Activated CD8-positive, alpha-beta memory T cell treated with anti-CD3 and anti-CD28 coated beads, Interleukin-2, amount 10 ng/mL, durations not matched to agents 7 days and 5 days (primary cell): ENCODE data around the gene TBC1D16. TPM values are rescaled to one million over a fixed set of nuclear protein-coding genes. Genes with fewer than 3 reads are reported as not detected.
A peak's percentile ranks its signal among the peaks of the same experiment; 100 is the strongest.

Experiments used
- ATAC-seq: fragments of 150-1000 bp; cut with Tn5 transposase; one replicate; pipeline ENCODE4 v1.10.0; 2021; ENCODE audit warnings: moderate library complexity
- CTCF ChIA-PET: fragments of 350-600 bp; sonication (Branson Sonifier 250); formaldehyde crosslinking; loops from one replicate; lab custom pipeline; 2021; ENCODE audit warnings: antibody characterized with exemption; lab: Charles Lee
- DNase-seq: peaks from one replicate; pipeline ENCODE4 v3.0.0-alpha.2; 2020
- H3K27ac Mint-ChIP-seq: one replicate; pipeline ENCODE4 v1.8.0; 2021; ENCODE audit warnings: mild to moderate bottlenecking, mixed read lengths
- H3K27me3 Mint-ChIP-seq: one replicate; pipeline ENCODE4 v1.8.0; 2021; ENCODE audit warnings: mixed read lengths
- H3K36me3 Mint-ChIP-seq: one replicate; pipeline ENCODE4 v1.8.0; 2021; ENCODE audit warnings: mild to moderate bottlenecking, mixed read lengths
- H3K4me1 Mint-ChIP-seq: one replicate; pipeline ENCODE4 v1.8.0; 2021; ENCODE audit warnings: mixed read lengths
- H3K4me3 Mint-ChIP-seq: one replicate; pipeline ENCODE4 v1.8.0; 2021; ENCODE audit warnings: mild to moderate bottlenecking, moderate library complexity, mixed read lengths
- H3K9me3 Mint-ChIP-seq: one replicate; pipeline ENCODE4 v1.8.0; 2022; ENCODE audit warnings: low read depth, mixed read lengths
- total RNA-seq, 2 experiments: library from RNA; stranded (reverse); gene quantifications; one replicate each; pipeline ENCODE4 v1.2.3, GENCODE V29; 2021

The TBC1D16 gene, protein sequence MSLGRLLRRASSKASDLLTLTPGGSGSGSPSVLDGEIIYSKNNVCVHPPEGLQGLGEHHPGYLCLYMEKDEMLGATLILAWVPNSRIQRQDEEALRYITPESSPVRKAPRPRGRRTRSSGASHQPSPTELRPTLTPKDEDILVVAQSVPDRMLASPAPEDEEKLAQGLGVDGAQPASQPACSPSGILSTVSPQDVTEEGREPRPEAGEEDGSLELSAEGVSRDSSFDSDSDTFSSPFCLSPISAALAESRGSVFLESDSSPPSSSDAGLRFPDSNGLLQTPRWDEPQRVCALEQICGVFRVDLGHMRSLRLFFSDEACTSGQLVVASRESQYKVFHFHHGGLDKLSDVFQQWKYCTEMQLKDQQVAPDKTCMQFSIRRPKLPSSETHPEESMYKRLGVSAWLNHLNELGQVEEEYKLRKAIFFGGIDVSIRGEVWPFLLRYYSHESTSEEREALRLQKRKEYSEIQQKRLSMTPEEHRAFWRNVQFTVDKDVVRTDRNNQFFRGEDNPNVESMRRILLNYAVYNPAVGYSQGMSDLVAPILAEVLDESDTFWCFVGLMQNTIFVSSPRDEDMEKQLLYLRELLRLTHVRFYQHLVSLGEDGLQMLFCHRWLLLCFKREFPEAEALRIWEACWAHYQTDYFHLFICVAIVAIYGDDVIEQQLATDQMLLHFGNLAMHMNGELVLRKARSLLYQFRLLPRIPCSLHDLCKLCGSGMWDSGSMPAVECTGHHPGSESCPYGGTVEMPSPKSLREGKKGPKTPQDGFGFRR
- 1 to 10 TPM; 1.2 to 2.8 TPM for total RNA-seq

DNA sequence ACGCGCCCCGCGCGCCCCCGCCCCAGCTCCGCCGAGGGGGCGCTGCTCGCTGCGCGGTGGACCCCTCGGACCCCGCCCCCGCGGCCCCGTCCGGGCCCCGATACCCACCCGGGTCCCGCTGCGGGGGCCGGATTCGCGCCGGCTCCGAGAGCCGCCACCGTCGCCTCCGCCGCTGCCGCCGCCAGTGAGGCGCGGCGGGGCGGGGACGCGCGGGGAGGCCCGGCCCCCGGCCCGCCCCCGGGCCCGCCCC, at the start of gene TBC1D16:
TBC1D16 (minus strand) TSS at position 186 of the 250 bp plus-strand sequence. CDS start 22,325 bp downstream, outside the sequence.
- H3K4me3 Mint-ChIP-seq: peak within 1 kb of the TSS; percentile 75
- H3K36me3 Mint-ChIP-seq: no peaks in the 10 kb centered on the region
- CTCF ChIA-PET: interaction anchor here (0.9 to 3.5 kb wide), 3 partner anchors 27 to 66 kb away, joined by 3 to 16 read pairs (median 4); partner anchors contain the start of gene GAA
- peak within 1 kb of the TSS; percentile 32 for H3K27ac Mint-ChIP-seq
- H3K27me3 Mint-ChIP-seq: peaks cover 35% of the 10 kb centered on the region
- H3K4me1 Mint-ChIP-seq: peaks cover 16% of the 10 kb centered on the region
- ATAC-seq: no peak
- no peak for DNase-seq
- H3K9me3 Mint-ChIP-seq: no peaks in the 10 kb centered on the region

DNA sequence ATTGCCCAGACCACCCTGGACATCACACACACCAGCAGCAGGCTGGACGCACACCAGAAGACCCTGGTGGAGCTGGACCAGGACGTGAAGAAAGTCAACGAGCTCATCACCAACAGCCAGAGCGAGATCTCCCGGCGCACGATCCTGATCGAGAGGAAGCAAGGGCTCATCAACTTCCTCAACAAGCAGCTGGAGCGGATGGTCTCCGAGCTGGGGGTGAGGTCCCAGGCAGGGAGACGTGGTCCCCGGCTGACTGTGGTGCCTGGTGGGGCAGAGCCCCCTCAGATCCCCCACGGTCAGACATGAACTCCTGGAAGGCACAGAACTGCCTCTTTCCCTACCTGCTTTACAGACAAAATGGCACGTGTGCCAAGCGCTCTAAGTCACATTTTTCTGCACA, 49.1 kb upstream of the TBC1D16 start:
- no peak overlapping the region for H3K27ac Mint-ChIP-seq
- peaks cover 1% of the 10 kb centered on the region for H3K4me1 Mint-ChIP-seq
- DNase-seq (no peak), ATAC-seq (no peak)
- no peaks in the 10 kb centered on the region for H3K36me3 Mint-ChIP-seq
- H3K4me3 Mint-ChIP-seq: no peak overlapping the region
- CTCF ChIA-PET: interaction anchor here (0.5 to 7.2 kb wide), 3 partner anchors 16 to 77 kb away, joined by 3 to 45 read pairs (median 28); partner anchors contain the start of gene GAA
- peaks cover 4% of the 10 kb centered on the region for H3K27me3 Mint-ChIP-seq
- H3K9me3 Mint-ChIP-seq: no peaks in the 10 kb centered on the region

DNA sequence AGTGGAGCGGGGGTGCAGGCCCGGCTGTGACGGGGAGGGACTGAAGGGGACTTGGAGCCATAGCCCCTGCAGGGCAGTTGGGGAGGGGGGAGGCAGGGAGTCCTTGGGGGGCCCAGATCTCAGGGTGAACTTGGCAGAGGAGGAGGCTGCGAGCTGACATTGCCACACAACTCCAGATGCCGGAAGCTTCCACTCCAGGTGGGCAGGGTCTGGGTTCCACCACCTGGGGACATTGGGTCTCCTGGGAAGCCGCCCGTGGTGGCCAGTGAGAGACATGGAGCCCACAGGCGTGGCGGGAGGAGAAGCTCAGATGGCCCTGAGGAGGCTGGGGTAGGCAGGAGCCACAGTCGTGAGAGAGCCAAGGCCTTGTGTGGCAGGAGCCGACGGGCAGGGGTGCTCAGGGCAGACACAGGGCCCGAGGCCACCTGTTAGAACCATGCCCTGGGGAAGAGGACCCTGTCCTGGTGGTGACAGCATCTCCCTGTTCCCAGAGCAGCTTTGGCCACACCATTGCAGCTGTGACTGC, 47.5 kb upstream of the TBC1D16 start:
- H3K36me3 Mint-ChIP-seq: no peaks in the 10 kb centered on the region

DNA sequence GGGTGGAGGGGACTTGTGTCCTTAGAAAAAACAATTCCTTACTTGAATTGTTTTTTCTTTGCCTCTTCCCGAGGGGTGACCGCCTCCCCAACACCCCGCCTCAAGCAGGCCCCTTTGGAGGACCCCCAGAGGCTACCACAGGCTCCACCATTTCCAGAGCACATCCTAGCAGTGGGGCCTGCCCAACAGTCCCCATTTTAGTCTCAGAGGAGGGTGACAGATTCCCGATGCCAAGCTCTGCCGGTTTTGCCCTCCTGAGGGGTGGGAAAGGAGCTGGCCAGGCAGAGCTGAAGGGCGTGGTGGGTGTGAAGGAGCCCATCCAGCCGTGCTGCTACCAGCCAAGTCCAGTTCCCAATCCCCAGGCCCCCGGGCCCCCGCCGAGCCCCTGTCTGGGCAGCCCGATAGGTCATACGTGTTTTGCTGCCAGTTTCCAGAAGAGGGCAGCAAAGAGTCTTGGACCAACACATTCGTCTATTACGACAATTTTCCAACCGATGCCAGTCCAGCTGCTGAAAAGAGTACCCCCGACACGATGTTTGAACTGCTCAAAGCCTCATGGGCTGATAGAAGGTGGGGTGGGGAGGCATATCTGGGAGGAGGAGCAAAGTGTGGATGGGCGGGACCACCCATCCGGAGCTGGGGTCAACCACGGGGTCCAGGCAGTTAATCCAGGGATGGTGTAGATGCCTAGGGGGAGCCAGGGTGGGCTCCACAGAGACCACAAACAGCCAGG, 46.9 kb upstream of the TBC1D16 start:
- peak; percentile 76 for ATAC-seq
- CTCF ChIA-PET: interaction anchor here (0.7 to 7.2 kb wide), 20 partner anchors 9 to 345 kb away, joined by 3 to 45 read pairs (median 4); partner anchors contain the start of gene GAA

More for the DNA sequence above, 47.5 kb upstream of the TBC1D16 start:
- H3K4me3 Mint-ChIP-seq: no peak overlapping the region
- CTCF ChIA-PET: interaction anchor here (0.7 to 7.2 kb wide), 15 partner anchors 8 to 344 kb away, joined by 3 to 45 read pairs (median 4); partner anchors contain the start of gene GAA
- H3K27me3 Mint-ChIP-seq: peaks cover 7% of the 10 kb centered on the region
- peaks cover 1% of the 10 kb centered on the region for H3K4me1 Mint-ChIP-seq
- no peaks in the 10 kb centered on the region for H3K9me3 Mint-ChIP-seq
- no peak overlapping the region for H3K27ac Mint-ChIP-seq
- peak; percentile 5 for ATAC-seq
- no peak for DNase-seq

DNA sequence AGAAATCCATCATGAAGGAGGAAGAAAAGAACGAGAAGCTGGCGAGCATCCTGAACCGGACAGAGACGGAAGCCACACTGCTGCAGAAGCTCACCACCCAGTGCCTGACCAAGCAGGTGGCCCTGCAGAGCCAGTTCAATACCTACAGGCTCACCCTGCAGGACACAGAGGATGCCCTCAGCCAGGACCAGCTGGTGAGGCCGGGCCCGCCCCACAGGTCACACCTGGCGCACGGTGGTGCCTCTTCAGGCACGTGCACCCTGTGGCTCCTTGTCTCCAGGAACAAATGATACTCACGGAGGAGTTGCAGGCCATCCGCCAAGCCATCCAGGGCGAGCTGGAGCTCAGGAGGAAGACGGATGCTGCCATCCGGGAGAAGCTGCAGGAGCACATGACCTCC, 45.9 kb upstream of the TBC1D16 start:
- H3K36me3 Mint-ChIP-seq: no peaks in the 10 kb centered on the region
- no peak for DNase-seq
- no peaks in the 10 kb centered on the region for H3K9me3 Mint-ChIP-seq
- ATAC-seq: no peak
- no peak overlapping the region for H3K27ac Mint-ChIP-seq
- peaks cover 4% of the 10 kb centered on the region for H3K27me3 Mint-ChIP-seq
- CTCF ChIA-PET: interaction anchor here (0.9 to 7.2 kb wide), 11 partner anchors 10 to 346 kb away, joined by 3 to 45 read pairs (median 5); partner anchors contain the start of gene GAA
- peaks cover 1% of the 10 kb centered on the region for H3K4me1 Mint-ChIP-seq
- H3K4me3 Mint-ChIP-seq: no peak overlapping the region

More for the DNA sequence above, 46.9 kb upstream of the TBC1D16 start:
- Mint-ChIP-seq H3K36me3 (no peaks in the 10 kb centered on the region), H3K4me1 (peaks cover 1% of the 10 kb centered on the region), H3K9me3 (no peaks in the 10 kb centered on the region), H3K4me3 (no peak overlapping the region), H3K27ac (no peak overlapping the region), H3K27me3 (peaks cover 7% of the 10 kb centered on the region)
- DNase-seq: peak; percentile 75

DNA sequence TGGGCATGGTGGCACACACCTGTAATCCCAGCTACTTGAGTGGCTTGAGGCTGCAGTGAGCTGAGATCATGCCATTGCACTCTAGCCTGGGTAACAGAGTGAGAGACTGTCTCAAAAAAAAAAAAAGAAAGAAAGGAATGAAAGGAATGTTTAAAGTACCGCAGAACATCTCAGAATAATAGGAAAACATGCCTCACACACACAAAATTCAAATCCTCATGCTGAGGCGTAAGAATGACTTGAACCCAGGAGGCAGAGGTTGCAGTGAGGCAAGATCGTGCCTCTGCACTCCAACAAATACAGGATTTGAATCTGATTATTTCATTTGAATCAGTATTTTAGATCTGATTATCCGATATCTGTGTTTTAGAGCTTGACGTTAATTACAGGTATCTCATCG, 44.4 kb upstream of the TBC1D16 start:
- DNase-seq: no peak
- Mint-ChIP-seq H3K27ac (no peak overlapping the region), H3K4me3 (no peak overlapping the region), H3K36me3 (no peaks in the 10 kb centered on the region), H3K4me1 (peaks cover 1% of the 10 kb centered on the region), H3K9me3 (no peaks in the 10 kb centered on the region), H3K27me3 (peaks cover 4% of the 10 kb centered on the region)
- CTCF ChIA-PET: interaction anchor here (4.8 to 7.2 kb wide), 2 partner anchors 21 to 72 kb away, joined by 28 to 45 read pairs; partner anchors contain the start of gene GAA
- ATAC-seq: no peak

DNA sequence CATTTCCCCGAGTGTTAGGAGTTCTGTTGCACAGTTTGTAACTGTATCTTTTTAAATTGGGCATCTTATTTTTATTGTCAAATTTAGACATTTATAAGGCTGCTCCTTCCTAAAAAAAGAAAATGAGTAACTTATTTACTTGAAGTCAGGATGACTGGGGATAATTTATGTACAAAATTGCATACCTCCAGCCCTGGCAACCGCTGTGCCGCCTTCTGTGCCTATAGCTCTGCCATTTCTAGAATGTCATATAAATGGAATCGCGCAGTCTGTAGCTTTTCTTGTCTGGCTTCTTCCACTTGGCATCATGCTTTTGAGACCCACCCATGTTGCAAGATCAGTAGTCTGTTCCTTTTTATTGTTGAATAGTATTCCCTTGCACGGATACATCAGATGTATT, 36.7 kb upstream of the TBC1D16 start:
- DNase-seq: no peak
- no peak overlapping the region for H3K4me3 Mint-ChIP-seq
- H3K4me1 Mint-ChIP-seq: peaks cover 4% of the 10 kb centered on the region
- CTCF ChIA-PET: interaction anchor here (5.4 kb wide), 1 partner anchor 29 kb away, joined by 16 read pairs; the partner anchor contains the start of gene GAA
- H3K27me3 Mint-ChIP-seq: peaks cover 7% of the 10 kb centered on the region
- no peak for ATAC-seq
- H3K9me3 Mint-ChIP-seq: no peaks in the 10 kb centered on the region
- no peaks in the 10 kb centered on the region for H3K36me3 Mint-ChIP-seq
- H3K27ac Mint-ChIP-seq: no peak overlapping the region

DNA sequence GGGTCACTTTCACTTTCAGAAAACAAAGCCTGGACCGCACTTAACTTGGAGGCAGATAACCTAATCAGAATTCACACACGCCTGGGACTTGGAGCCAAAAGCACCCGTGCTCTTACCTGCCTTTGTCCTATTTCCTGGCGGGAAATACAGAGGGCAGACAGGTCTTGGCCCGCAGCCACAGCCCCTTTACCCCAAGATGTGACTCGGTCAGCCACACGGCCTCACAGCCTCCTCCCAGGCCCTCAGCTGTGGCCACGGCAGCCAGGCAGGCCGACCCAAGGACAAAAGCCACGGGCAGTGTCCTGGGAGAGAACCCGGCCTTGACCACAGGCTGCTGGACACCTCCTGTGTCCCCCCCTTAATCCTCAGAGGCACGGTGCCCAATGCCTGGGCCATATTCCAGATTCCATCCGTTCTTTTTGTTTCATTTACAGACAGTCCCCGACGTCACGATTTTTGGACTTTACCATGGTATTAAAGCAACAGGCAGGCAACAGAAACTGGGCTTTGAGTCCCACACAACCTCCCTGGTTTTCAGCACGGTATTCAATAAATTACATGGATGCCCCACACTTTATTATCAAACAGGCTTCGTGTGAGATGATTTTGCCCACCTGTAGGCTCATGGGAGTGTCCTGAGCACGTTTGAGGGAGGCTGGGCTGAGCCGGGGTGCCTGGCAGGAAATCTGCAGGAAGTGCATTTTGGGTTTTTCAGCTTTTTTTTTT, 35.6 kb upstream of the TBC1D16 start:
- Mint-ChIP-seq H3K9me3 (no peaks in the 10 kb centered on the region), H3K4me1 (peaks cover 4% of the 10 kb centered on the region), H3K4me3 (no peak overlapping the region), H3K36me3 (no peaks in the 10 kb centered on the region), H3K27me3 (peaks cover 7% of the 10 kb centered on the region), H3K27ac (no peak overlapping the region)
- ATAC-seq: no peak
- DNase-seq: no peak
- CTCF ChIA-PET: interaction anchor here (1.4 to 5.4 kb wide), 2 partner anchors 30 to 63 kb away, joined by 4 to 16 read pairs; partner anchors contain the start of gene GAA

DNA sequence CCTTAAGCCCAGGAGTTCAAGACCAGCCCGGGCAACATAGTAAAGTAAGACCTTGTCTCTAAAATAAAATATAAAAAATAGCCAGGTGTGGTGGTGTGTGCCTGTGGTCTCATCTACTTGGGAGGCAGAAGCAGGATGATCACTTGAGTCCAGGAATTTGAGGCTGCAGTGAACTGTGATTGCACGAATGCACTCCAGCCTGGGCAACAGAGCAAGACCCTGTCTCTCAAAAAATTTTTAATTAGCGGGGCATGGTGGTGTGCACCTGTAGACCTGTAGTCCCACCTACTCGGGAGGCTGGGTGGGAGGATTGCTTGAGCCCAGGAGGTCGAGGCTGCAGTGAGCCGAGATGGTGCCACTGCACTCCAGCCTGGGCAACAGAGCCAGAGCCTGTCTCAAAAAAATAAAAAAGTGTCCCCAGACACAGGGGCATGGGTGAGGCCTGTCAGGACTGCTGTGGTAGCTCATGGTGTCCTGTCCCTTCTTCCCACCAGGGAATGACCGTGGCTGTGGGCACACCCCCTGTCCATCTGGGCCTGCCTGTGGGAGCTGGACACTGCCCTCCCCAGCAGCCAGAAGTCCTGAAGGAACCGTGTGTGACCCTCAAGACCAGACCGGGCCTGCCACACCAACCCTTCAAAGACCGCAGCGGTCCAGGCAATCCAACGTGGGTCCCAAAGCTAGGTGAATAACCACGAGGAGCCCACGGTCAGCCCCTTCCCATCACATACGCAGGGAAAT, 34.9 kb upstream of the TBC1D16 start:
- H3K36me3 Mint-ChIP-seq: no peaks in the 10 kb centered on the region
- peaks cover 7% of the 10 kb centered on the region for H3K27me3 Mint-ChIP-seq
- DNase-seq (no peak), ATAC-seq (no peak)
- CTCF ChIA-PET: interaction anchor here (1.4 kb wide), 1 partner anchor 62 kb away, joined by 4 read pairs; no protein-coding TSS in a partner anchor
- H3K4me1 Mint-ChIP-seq: peaks cover 4% of the 10 kb centered on the region
- no peak overlapping the region for H3K4me3 Mint-ChIP-seq
- no peak overlapping the region for H3K27ac Mint-ChIP-seq
- no peaks in the 10 kb centered on the region for H3K9me3 Mint-ChIP-seq

DNA sequence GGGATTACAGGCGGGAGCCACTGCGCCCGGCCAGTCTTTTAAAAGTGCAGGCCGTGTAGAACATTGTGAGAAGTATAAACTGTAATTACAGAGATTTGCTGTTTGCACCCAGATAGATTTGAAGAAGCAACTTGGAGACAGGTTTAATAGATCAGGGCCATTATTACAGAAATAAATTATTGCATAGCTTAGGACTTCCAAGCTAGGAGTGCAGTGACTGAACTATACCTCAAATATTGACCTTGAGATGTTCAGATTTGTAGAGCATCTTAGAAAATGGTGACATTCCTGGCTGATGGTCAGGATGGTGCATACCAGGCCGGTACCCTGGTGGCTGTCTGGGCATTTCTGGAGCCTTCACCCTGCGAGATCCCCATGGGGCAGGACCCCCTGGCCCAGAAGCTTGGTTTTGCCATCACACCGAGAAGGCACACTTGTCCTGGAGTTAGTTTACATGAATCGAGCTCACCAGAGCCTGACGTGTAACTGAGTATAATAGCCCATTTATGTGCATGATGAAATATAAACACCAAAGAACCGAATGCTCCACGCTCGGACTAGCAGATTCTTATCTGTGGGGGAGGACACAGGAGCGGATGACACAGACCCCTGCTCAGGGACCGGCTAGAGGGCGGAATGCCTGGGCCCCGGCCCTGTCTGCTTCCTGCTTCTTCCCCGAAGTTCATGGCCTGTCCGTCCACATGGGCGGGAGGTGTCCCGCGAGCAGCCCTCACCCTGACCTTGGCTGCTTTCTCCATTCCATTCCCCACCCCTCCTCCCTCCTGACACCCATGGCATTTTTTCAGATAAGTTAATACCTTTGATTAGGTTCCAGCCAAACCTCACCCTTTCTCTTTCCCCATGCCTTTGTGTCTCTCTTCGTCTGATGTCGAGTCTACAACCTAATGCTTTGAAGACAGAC, 32.9 kb upstream of the TBC1D16 start:
- CTCF ChIA-PET: interaction anchor here (1.1 kb wide), 1 partner anchor 63 kb away, joined by 3 read pairs; no protein-coding TSS in a partner anchor
- Mint-ChIP-seq H3K36me3 (no peaks in the 10 kb centered on the region), H3K27me3 (peaks cover 3% of the 10 kb centered on the region), H3K9me3 (no peaks in the 10 kb centered on the region), H3K4me3 (no peak overlapping the region), H3K27ac (no peak overlapping the region), H3K4me1 (peaks cover 4% of the 10 kb centered on the region)
- DNase-seq (no peak), ATAC-seq (no peak)
